ENCODE data around the gene SCLY. TPM values are rescaled to one million over a fixed set of nuclear protein-coding genes. Genes with fewer than 3 reads are reported as not detected.

Gene SCLY
- total and polyA plus RNA-seq, 2 of the 13 experiments (the other 11 are each of a cell fraction or from before 2014, with no cell fraction given): 27.9 to 38.6 TPM

DNA sequence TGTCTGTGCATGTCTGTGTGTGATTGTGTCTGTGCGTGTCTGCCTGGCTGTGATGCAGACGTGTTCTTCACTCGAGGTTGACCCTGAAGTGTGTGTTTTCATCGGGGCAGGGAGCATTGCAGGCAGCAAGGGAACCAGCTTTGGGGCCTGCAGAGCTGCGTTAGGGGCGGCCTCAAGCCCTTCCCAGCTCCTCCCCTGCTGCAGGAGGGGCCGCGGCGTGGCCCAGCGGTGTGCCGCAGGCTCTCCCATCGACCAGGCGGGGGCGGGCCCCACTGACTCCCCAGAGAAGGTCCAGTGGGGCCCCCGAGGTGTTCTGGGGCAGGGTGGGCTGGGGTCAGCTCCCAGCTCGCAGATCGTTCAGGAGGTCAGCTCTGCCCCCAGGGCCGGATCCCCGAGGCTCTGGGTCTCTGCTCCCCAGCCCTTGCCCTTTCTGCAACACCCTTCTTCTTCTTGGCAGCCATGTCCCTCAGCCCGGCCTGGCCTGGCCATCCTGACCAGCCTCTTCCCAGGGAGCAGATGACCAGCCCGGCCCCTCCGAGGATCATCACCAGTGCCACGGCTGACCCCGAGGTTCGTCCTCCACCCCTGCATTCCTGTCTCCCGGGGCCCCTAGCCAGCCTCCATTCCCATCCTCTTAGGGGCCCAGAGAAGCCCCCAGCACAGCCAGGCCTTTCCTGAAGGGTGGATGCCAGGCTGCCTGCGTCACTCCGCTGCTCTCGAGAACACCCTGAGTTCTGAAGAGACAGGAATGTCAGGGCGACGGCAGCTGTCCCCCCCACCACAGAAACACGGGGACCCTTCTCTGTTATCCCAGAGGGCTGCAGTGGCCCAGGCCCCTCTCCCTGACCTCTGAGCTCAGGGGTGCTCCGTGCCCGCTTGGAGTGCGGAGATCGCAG lies 66.6 kb downstream of the SCLY start (continued):
- TF ChIP-seq, protein P1, sequence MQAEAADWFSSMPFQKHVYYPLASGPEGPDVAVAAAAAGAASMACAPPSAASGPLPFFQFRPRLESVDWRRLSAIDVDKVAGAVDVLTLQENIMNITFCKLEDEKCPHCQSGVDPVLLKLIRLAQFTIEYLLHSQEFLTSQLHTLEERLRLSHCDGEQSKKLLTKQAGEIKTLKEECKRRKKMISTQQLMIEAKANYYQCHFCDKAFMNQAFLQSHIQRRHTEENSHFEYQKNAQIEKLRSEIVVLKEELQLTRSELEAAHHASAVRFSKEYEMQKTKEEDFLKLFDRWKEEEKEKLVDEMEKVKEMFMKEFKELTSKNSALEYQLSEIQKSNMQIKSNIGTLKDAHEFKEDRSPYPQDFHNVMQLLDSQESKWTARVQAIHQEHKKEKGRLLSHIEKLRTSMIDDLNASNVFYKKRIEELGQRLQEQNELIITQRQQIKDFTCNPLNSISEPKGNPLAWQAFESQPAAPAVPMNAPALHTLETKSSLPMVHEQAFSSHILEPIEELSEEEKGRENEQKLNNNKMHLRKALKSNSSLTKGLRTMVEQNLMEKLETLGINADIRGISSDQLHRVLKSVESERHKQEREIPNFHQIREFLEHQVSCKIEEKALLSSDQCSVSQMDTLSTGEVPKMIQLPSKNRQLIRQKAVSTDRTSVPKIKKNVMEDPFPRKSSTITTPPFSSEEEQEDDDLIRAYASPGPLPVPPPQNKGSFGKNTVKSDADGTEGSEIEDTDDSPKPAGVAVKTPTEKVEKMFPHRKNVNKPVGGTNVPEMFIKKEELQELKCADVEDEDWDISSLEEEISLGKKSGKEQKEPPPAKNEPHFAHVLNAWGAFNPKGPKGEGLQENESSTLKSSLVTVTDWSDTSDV (CRISPR knock-in tag; IDR thresholded peaks at IDR 0.05): 0 out of 2 replicates have a peak, but pooled peaks have one; percentile 31
- no peak for TF ChIP-seq HMG20A (CRISPR knock-in tag; IDR thresholded peaks at IDR 0.05; ENCODE audit: borderline replicate concordance)
- no peak for TF ChIP-seq NBN (conservative IDR thresholded peaks at IDR 0.05)
- TF ChIP-seq MEF2D (CRISPR knock-in tag; IDR thresholded peaks at IDR 0.05): peak; percentile 40; the same call in 1 of the 2 replicates
- 0 out of 2 replicates have a peak, but pooled peaks have one; percentile 43 for TF ChIP-seq SAFB2 (CRISPR knock-in tag; IDR thresholded peaks at IDR 0.05; ENCODE audit: borderline replicate concordance, low read depth)
- 0 out of 2 replicates have a peak, but pooled peaks have one; percentile 16 for TF ChIP-seq ZMYM3 (CRISPR knock-in tag; IDR thresholded peaks at IDR 0.05)
- no peak for TF ChIP-seq ZNF746 (CRISPR knock-in tag; IDR thresholded peaks at IDR 0.05)
- peak; percentile 62; the same call in 1 of the 2 replicates for TF ChIP-seq TSC22D2 (CRISPR knock-in tag; IDR thresholded peaks at IDR 0.05; ENCODE audit: borderline replicate concordance)
- TF ChIP-seq, protein P2, sequence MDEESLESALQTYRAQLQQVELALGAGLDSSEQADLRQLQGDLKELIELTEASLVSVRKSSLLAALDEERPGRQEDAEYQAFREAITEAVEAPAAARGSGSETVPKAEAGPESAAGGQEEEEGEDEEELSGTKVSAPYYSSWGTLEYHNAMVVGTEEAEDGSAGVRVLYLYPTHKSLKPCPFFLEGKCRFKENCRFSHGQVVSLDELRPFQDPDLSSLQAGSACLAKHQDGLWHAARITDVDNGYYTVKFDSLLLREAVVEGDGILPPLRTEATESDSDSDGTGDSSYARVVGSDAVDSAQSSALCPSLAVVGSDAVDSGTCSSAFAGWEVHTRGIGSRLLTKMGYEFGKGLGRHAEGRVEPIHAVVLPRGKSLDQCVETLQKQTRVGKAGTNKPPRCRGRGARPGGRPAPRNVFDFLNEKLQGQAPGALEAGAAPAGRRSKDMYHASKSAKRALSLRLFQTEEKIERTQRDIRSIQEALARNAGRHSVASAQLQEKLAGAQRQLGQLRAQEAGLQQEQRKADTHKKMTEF (CRISPR knock-in tag; IDR thresholded peaks at IDR 0.05): no peak
